HG03108 (cell line): ENCODE results near the gene NEK11.

Source experiments
- ATAC-seq: cut with Tn5 transposase; IDR thresholded peaks from one replicate; pipeline ENCODE4 v1.9.1; 2021; ENCODE audit warnings: moderate library complexity; ENCODE audit not compliant: unreplicated experiment

The NEK11 gene

DNA sequence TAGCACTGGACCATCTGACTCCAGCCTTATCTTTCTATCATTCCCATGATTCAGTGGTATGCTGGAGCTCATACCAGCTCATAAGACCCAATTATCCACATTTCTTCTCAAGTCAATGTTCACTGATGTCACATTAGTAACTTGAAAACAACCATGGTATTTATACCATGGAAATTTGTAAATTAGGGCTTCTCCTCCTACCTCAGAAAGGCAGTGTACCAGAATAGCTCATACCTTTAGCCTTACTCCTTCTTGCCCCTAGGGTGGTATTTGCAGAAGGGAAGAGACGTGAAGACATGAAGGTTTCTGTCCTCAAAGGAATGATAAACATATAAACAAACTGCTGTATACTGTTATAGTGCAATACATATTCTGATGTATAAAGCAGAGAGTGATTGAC is 114.2 kb downstream of the NEK11 start:
- ATAC-seq = no peak

DNA sequence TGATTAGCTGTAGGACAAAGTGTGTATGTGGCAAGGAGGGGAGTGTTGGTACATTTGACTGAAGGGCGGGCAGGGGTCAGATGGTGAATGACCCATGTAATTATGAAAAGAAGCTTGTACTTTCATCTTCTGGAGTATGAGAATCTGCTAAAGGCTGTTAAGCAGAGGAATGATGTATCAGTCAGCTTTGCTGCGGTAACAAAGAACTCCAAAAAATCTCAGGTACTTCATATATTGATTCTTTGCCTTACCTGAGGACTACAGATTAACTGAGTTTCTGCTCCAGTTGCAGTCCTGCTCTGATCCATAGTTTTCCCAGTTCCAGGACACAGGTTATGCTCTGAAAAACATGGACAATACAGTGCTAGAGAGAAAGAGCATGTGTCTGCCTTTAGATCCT is 115.1 kb downstream of the NEK11 start:
- ATAC-seq = no peak

- ATAC-seq = no peak
Observed at GRCh38 chr3:131142580-131142979, 115.9 kb downstream of the NEK11 start.

DNA sequence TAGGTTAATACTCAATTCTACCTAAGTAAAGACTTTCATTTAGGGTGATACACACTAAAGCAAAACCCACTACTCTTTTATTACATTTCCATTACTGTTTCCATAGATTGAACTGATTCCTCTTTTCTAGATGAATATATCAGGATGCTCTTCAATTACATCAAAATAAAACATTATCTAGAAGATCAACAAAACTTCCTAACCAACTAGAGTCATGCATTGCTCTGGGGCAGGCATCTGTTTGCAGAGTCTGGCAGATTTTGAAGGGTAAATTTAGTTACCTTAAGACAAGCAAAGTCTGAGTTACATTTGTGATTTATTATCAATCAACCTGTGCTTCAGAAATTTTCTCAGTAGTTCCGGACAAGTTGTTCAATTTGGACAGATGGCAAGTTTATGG is 117.1 kb downstream of the NEK11 start:
- no peak for ATAC-seq

- ATAC-seq = no peak
Observed at GRCh38 chr3:131147534-131147933, 120.9 kb downstream of the NEK11 start.

DNA sequence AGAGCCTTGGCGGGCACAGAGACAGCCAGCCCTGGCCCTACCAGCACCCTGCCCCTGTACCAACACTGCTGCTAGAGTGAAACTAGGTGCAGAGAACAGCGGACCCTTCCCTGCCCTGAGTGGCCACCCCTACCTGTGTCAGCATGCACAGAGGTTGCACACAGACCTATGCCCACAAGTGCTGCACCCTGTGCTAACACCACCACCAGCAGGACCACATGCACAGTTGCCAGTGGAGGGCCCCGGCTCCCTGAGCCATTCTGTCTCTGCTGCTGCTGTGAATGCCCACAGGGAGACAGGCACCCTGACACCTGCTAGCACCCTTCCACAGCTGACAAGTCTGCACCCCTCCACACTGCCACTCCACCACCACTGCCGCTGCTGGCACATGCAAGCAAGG is 131.8 kb downstream of the NEK11 start:
- no peak for ATAC-seq

- ATAC-seq = no peak
Observed at GRCh38 chr3:131162516-131162915, 135.8 kb downstream of the NEK11 start.

DNA sequence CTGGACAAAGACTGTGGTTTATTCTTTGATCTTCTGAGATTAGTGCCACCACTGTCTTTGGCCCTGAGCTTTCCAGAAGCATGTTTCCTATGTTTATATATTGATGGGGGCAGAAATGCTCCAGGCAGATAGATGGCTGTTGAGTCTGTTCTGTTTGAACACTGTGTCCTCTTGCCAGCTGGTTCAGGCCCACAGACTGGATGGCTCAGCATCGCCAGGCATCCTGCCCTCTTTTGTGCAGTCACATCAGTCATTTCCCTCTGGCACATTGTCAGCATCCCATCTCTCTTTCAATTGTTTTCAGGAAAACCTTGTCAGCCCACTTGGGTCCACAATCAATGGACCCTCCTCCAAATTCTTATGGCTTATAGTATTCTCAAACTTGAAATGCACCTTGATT is 141.2 kb downstream of the NEK11 start:
- no peak for ATAC-seq

GRCh38 chr3:131169331-131169730 is 142.7 kb downstream of the NEK11 start:
- ATAC-seq = no peak

- ATAC-seq = no peak
Observed at GRCh38 chr3:131172502-131173200, 146.0 kb downstream of the NEK11 start.

- peak; percentile 95 for ATAC-seq
Observed at GRCh38 chr3:131174752-131175151, 148.1 kb downstream of the NEK11 start.

DNA sequence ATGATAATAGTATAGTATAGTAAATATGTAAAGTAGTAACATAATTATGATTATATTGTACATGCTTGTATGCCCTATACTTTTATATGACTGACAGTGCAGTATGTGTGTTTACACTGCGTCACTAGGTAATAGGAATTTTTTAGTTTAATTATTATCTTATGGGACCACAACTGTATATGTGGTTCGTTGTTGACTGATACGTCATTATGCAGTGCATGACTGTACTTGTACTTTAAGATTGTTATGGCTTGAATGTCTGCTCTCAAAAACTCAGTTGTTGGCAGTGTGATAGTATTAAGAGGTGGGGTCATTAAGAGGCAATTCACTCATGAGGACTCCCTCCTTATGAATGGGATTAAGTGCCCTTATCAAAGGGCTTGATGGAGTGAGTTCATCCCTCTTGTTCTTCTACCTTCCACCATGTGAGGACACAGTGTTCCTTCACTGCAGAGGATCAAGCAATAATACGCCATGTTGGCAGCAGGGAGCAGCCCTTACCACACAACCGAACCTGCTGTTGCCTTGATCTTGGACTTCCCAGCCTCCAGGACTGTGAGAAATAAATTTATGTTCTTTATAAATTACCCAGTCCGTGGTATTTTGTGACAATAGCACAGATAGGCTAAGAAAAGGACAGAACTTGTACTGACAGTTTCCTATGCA is 152.2 kb downstream of the NEK11 start:
- no peak for ATAC-seq

GRCh38 chr3:131192701-131193100 is 166.0 kb downstream of the NEK11 start:
- no peak for ATAC-seq

DNA sequence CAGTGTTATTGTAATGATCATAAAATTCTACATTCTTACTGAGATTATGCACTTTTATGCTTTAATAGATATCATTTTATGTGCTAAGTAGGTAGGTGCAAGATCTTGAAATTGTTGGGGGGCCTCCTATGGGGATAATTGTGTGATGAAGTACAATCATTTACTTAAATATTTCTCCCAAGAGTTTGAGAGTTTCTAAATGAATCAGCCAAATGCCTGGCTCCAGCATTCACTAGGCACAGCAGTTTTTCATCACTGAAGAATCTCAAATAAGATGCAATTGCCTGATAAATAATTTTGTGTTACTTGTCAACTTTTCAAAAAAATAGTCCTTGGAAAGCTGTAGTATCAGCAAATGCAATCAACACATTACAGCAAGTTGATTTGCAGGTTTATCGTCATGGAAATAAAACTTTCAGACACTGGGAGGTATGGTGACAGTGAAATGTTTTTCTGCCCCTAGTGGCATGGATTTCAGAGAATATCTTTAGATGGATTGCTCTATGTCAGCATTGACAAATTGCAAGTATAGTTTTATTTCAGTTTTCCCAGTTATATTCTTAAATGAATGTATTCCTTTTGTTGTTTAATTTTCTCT is 167.1 kb downstream of the NEK11 start:
- ATAC-seq = no peak

- ATAC-seq = no peak
Observed at GRCh38 chr3:131194816-131195215, 168.1 kb downstream of the NEK11 start.

- no peak for ATAC-seq
Observed at GRCh38 chr3:131200636-131201199, 174.0 kb downstream of the NEK11 start.

DNA sequence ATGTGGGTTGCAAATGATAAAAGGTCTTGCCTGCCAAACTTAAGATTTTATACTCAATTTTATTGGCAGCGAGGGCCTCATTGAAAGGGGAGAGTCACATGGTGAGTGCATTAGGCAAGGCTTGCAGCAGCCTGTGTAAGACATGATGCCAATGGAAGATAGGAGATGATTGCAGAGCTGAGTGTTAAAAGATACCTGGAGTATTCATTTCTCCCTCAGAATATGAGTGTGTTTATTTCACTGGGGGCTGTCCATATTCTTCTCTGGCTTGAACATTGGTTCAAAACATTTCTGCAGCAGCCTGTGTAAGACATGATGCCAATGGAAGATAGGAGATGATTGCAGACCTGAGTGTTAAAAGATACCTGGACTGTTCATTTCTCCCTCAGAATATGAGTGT is 189.7 kb downstream of the NEK11 start:
- no peak for ATAC-seq

DNA sequence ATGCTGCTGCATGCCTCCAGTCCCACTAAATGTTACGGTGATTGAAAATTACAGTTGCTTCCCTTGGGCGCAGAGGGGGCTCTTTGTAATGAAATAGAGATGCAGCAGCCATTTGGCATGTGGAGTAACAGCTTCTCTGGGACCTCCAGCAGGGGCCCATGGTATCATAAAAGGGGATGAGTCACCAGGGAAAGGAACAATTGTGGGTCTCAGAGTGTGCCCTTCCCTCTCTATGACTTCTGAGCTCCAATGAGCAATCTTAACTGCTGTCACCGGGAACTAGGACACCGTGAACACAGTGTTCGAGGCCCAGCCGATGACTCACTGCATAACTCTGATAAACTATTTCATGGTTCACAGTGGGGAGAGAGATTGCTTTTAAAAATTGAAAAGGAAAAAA is 190.1 kb downstream of the NEK11 start:
- no peak for ATAC-seq

DNA sequence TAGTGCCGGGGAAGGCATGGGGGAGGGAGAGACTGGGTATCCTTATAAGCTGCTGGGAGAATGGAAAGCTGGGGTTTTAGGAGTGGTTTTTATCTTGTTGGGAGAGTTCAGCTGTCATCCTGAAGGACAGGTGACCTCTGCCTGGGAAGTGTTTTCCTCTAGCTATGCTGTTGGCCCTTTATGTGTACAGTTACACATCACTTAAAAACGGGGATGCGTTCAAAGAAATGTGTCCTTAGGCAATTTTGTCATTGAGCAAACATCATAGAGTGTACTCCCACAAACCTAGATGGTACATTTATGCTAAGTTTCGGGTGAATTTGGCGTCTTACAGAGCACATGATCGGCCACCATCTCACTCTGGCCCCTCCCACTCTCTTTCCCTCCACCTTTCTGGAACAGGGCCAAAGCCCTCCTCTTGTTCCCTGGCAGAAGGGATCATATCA is 190.6 kb downstream of the NEK11 start:
- ATAC-seq = no peak

DNA sequence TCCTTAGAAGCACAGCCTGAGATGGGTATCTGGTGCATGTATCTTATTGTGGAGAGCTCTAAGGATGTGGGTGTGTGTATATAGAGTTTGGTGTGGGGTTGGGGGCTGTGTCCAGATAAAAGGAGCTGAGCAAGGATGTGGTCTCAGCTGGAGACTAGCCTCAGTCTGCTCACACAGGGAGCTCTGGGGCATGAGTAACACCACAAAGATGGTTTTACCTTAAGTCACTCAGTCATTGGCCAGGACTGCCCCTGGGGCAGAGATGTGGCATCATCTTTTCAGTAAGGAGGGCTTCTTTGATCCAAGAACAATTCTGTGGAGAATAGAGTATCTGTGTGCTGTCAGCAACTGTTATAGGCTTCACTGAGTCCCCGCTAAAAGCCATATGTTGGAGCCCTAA is 191.5 kb downstream of the NEK11 start:
- no peak for ATAC-seq

- no peak for ATAC-seq
Observed at GRCh38 chr3:131221731-131222130, 195.1 kb downstream of the NEK11 start.

- no peak for ATAC-seq
Observed at GRCh38 chr3:131222599-131222998, 195.9 kb downstream of the NEK11 start.
